Epithelial cell of esophagus (primary cell): ENCODE results near the gene NINJ2.
"Not testable (repeated sequence)": the region's sequence is repeated elsewhere in the genome, so short reads cannot be mapped to it uniquely, and the experiment has no call there.

ENCODE experiments used
- DNase-seq: peaks from one replicate; pipeline ENCODE4 v3.0.0; 2010; ENCODE audit warnings: low read depth
- H3K4me3 ChIP-seq: 2 replicates; pipeline ENCODE4 v1.5.1; 2011; ENCODE audit warnings: mild to moderate bottlenecking, low read length, control low read depth
- CTCF ChIP-seq: IDR thresholded peaks from 2 replicates; pipeline ENCODE4 v1.5.1; 2011; ENCODE audit warnings: low read depth, mild to moderate bottlenecking, low read length, control low read depth, inconsistent platforms; ENCODE audit not compliant: insufficient read depth; ENCODE audit errors: missing control alignments

Gene NINJ2

DNA sequence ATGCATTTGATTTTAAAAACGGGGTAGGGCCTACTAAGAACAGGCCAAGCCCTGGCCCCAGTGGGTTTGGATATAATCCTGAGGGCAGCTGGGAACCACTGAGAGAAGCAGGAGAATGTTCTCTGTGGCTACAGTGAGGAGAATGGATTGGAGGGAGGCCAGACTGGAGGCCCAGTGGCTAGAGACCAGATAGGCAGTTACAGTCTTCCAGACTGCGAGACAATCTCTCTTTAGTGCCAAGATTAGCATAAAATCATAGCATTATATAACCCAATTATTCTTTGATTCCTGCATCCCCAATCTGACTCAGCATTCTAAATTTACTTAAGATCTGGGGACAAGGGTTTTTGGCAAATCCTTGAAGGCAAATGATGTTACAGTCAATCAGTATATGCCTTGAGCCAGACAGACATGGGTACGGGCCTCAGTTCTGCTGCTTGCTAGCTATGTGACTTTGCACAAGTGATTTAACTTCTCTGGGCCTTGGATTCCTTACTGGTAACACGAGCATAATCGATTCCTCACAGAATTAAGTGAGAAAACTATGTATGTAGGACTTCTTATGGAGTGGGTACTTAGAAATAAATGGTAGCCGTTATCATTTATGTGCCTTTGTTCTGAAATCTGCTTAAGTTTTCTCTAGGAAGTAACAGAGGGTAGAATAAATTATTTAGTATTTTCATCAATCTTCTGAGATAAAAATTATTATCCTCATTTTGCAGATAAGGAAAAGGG, 18.3 kb downstream of the NINJ2 start:
- no peak for TF ChIP-seq CTCF
- no peak for DNase-seq
- H3K4me3 ChIP-seq: no peak overlapping the region

GRCh38 chr12:644303-644639, 19.0 kb downstream of the NINJ2 start:
- no peak overlapping the region for H3K4me3 ChIP-seq
- no peak for DNase-seq
- no peak for TF ChIP-seq CTCF

- no peak for TF ChIP-seq CTCF
- peak overlapping the region; percentile 28 for H3K4me3 ChIP-seq
- DNase-seq: no peak
Observed at GRCh38 chr12:643475-644302, 19.6 kb downstream of the NINJ2 start.

- H3K4me3 ChIP-seq: peak overlapping the region; percentile 28
- peak; percentile 26 for DNase-seq
- no peak for TF ChIP-seq CTCF
Observed at GRCh38 chr12:642633-643474, 20.4 kb downstream of the NINJ2 start.

GRCh38 chr12:641321-641720, 21.9 kb downstream of the NINJ2 start:
- H3K4me3 ChIP-seq, DNase-seq: not testable (repeated sequence)

- H3K4me3 ChIP-seq: no peak overlapping the region
- no peak for DNase-seq
- TF ChIP-seq CTCF: no peak
Observed at GRCh38 chr12:640773-641172, 22.5 kb downstream of the NINJ2 start.

GRCh38 chr12:639988-640387, 23.3 kb downstream of the NINJ2 start:
- no peak overlapping the region for H3K4me3 ChIP-seq
- DNase-seq: no peak
- TF ChIP-seq CTCF: no peak
